ENCODE data around the gene CASZ1.

CASZ1 gene

DNA sequence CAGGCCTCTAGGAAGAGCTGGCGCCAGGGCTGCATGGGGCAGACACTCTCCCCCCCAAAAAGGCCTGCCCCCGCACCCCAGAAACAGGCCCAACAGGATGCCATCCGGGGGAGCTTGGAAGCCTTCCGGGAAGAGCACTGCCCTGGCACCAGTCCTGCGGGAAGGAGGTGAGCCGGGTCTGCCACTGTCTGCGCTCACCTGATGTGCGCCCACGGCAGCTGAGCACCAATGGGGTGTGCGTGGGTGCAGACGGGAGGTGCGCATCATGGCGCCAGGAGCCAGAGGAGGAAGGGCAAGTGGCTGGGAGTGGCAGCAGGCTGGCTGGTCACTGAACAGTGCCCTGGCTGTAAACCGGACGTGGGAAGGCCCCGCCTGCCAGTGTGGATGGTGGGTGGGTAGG, 73.6 kb downstream of the CASZ1 start:
- no peak overlapping the region for H3K9ac ChIP-seq (ENCODE audit: insufficient read length, low read depth)
- peaks cover 7% of the 10 kb centered on the region for H3K4me1 ChIP-seq (ENCODE audit: insufficient read depth, insufficient read length)
- H3K27me3 ChIP-seq (ENCODE audit: insufficient read depth, insufficient read length), result no peaks in the 10 kb centered on the region
- no peaks in the 10 kb centered on the region for H3K36me3 ChIP-seq (ENCODE audit: insufficient read depth, insufficient read length, low read length)
- no peaks in the 10 kb centered on the region for H3K9me3 ChIP-seq (ENCODE audit: insufficient read depth, low read length)
- no peak for DNase-seq (ENCODE audit: low read depth, low spot score)
- no peak overlapping the region for H3K4me3 ChIP-seq (ENCODE audit: insufficient read length, low read depth)
- TF ChIP-seq YY1 (IDR thresholded peaks at IDR 0.05; ENCODE audit: insufficient read depth, insufficient read length), result no peak
- no peak for TF ChIP-seq SUZ12 (IDR thresholded peaks at IDR 0.05; ENCODE audit: extremely low read depth, insufficient read depth, insufficient read length)
- no peak for TF ChIP-seq ZNF274 (IDR thresholded peaks at IDR 0.05; ENCODE audit: low read depth, low read length)

DNA sequence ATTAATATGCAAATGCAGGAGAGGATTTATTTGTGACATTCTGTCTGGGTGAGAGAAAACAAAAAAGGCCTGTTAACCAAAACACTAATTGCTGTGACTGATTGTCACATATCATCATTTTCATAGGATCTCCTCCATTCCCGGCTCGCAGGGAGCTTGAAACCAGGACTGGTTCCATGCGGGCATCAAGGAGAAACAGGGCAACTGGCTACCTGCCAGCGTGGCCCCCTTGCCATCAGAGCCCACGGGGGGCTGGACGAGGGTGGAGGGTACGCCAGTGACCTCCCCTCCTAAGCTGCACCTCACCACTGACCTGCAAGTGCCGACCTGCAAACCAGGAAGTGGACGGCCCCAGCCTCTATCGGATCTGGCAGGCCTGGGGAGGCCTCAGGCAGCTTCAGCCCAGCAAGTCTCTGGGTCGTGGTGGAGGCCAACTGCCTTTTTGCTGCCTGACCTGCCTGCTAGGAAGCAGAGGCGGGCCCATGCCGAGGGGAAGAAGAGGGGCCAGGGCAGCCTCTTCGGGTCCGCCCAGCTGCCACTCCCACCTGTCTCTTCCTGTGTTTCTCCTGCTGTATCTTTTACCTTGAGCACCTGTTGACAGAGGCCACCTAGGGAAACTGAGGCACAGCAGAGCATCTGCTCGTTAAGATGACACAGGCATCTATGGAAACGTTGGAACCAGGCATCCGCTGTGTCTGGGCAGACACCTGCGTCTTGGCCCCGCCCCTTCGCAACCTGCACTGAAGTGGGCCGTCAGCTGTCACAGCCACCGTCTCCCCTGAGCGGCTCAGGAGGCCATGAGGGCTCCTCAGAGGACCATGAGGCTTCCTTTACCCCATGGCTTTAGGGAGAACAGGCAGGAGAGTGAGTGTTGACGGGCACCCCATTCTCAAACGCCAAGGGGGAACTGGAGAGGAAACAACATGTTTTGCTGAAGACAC, 74.8 kb downstream of the CASZ1 start:
- Histone ChIP-seq H3K4me3 (ENCODE audit: insufficient read length, low read depth) (no peak overlapping the region), H3K9ac (ENCODE audit: insufficient read length, low read depth) (no peak overlapping the region), H3K9me3 (ENCODE audit: insufficient read depth, low read length) (no peaks in the 10 kb centered on the region), H3K36me3 (ENCODE audit: insufficient read depth, insufficient read length, low read length) (no peaks in the 10 kb centered on the region), H3K27me3 (ENCODE audit: insufficient read depth, insufficient read length) (no peaks in the 10 kb centered on the region), H3K4me1 (ENCODE audit: insufficient read depth, insufficient read length) (peaks cover 7% of the 10 kb centered on the region)
- DNase-seq (ENCODE audit: low read depth, low spot score), result no peak
- TF ChIP-seq SUZ12 (IDR thresholded peaks at IDR 0.05; ENCODE audit: extremely low read depth, insufficient read depth, insufficient read length), result no peak
- no peak for TF ChIP-seq ZNF274 (IDR thresholded peaks at IDR 0.05; ENCODE audit: low read depth, low read length)
- TF ChIP-seq YY1 (IDR thresholded peaks at IDR 0.05; ENCODE audit: insufficient read depth, insufficient read length), result no peak

DNA sequence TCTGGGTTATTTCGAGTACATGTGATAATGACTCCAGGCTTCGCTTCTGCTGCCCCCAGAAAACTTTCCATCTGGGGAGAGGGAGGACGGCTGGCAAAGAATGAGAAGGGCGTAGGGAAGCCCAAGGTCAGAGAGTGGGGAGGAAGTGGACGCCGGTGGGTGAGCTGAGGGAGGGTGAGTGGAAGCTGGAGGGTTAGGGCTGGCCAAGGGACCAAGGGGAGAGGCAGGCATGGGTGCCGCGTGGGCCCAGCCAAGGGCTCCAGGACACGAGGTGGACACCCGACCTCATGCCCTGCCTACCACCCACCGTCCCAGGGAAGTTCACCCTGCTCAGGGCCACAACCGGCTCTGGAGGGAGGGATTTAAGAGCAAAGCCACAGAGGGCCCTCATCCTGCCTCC, 75.8 kb downstream of the CASZ1 start:
- Histone ChIP-seq H3K4me1 (ENCODE audit: insufficient read depth, insufficient read length) (peaks cover 7% of the 10 kb centered on the region), H3K9me3 (ENCODE audit: insufficient read depth, low read length) (no peaks in the 10 kb centered on the region), H3K9ac (ENCODE audit: insufficient read length, low read depth) (no peak overlapping the region), H3K27me3 (ENCODE audit: insufficient read depth, insufficient read length) (no peaks in the 10 kb centered on the region), H3K4me3 (ENCODE audit: insufficient read length, low read depth) (no peak overlapping the region), H3K36me3 (ENCODE audit: insufficient read depth, insufficient read length, low read length) (no peaks in the 10 kb centered on the region)
- TF ChIP-seq YY1 (IDR thresholded peaks at IDR 0.05; ENCODE audit: insufficient read depth, insufficient read length), result no peak
- TF ChIP-seq ZNF274 (IDR thresholded peaks at IDR 0.05; ENCODE audit: low read depth, low read length), result no peak
- no peak for TF ChIP-seq SUZ12 (IDR thresholded peaks at IDR 0.05; ENCODE audit: extremely low read depth, insufficient read depth, insufficient read length)
- no peak for DNase-seq (ENCODE audit: low read depth, low spot score)

DNA sequence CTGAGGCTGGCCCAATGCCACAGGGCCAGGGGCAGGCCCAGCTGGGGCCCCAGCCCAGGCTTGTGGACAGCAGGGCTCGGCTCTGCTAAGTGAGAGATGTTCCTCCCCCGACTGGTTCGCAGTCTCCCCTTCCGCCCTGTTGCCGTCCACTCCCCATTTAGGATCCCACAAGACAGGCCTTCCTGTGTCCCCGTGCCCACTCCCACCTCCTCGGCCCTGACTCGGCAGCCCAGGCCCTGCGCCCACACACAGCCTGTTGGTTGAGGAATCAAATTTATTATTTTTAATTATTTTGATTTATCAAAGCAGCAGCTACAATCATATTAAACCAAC, 78.4 kb downstream of the CASZ1 start:
- peaks cover 13% of the 10 kb centered on the region for H3K4me1 ChIP-seq (ENCODE audit: insufficient read depth, insufficient read length)
- H3K9ac ChIP-seq (ENCODE audit: insufficient read length, low read depth), result no peak overlapping the region
- no peak overlapping the region for H3K4me3 ChIP-seq (ENCODE audit: insufficient read length, low read depth)
- TF ChIP-seq ZNF274 (IDR thresholded peaks at IDR 0.05; ENCODE audit: low read depth, low read length) (no peak), YY1 (IDR thresholded peaks at IDR 0.05; ENCODE audit: insufficient read depth, insufficient read length) (no peak), SUZ12 (IDR thresholded peaks at IDR 0.05; ENCODE audit: extremely low read depth, insufficient read depth, insufficient read length) (no peak)
- DNase-seq (ENCODE audit: low read depth, low spot score), result no peak
- no peaks in the 10 kb centered on the region for H3K36me3 ChIP-seq (ENCODE audit: insufficient read depth, insufficient read length, low read length)
- H3K27me3 ChIP-seq (ENCODE audit: insufficient read depth, insufficient read length), result no peaks in the 10 kb centered on the region
- H3K9me3 ChIP-seq (ENCODE audit: insufficient read depth, low read length), result no peaks in the 10 kb centered on the region

DNA sequence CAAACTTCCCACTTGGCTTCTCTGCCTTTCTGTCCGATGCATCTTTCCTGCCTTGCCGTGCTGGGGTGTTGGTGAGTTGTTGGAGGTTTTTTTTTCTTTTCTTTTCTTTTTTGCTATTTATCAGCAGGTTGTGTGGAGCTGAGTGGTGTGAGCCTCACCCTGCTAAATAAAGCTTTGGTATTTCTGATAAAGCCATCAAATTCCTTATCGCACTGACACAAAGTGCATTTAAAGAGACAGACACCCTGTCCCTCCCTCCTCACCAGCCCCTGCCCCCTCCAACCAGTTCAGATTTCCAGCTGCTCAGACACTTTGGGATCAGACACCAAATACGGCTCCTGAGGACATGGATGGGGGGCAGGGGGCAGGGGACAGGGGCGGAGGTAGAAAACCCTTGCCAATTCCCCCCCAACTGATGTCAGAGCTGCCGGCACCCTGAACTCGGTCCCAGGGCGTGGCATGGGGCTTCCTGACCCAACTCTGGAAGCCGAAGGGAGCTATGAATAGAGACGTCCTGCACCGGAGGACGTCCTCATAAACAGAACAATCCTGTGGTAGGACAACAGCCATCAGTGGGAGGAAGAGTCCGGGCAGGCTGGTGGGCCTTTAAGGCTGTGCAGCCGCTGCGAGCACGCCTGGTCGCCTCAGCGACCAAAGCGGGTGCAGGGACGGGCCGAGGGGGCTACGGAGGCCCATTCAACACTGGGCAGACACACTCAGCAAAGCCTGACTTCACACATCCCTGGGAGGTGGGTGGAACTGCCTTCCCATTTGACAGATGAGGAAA, 79.0 kb downstream of the CASZ1 start:
- H3K9ac ChIP-seq (ENCODE audit: insufficient read length, low read depth), result no peak overlapping the region
- H3K4me1 ChIP-seq (ENCODE audit: insufficient read depth, insufficient read length), result peaks cover 13% of the 10 kb centered on the region
- no peak overlapping the region for H3K4me3 ChIP-seq (ENCODE audit: insufficient read length, low read depth)
- no peak for DNase-seq (ENCODE audit: low read depth, low spot score)
- no peaks in the 10 kb centered on the region for H3K9me3 ChIP-seq (ENCODE audit: insufficient read depth, low read length)
- H3K36me3 ChIP-seq (ENCODE audit: insufficient read depth, insufficient read length, low read length), result no peaks in the 10 kb centered on the region
- H3K27me3 ChIP-seq (ENCODE audit: insufficient read depth, insufficient read length), result no peaks in the 10 kb centered on the region
- TF ChIP-seq YY1 (IDR thresholded peaks at IDR 0.05; ENCODE audit: insufficient read depth, insufficient read length) (no peak), ZNF274 (IDR thresholded peaks at IDR 0.05; ENCODE audit: low read depth, low read length) (no peak), SUZ12 (IDR thresholded peaks at IDR 0.05; ENCODE audit: extremely low read depth, insufficient read depth, insufficient read length) (no peak)

DNA sequence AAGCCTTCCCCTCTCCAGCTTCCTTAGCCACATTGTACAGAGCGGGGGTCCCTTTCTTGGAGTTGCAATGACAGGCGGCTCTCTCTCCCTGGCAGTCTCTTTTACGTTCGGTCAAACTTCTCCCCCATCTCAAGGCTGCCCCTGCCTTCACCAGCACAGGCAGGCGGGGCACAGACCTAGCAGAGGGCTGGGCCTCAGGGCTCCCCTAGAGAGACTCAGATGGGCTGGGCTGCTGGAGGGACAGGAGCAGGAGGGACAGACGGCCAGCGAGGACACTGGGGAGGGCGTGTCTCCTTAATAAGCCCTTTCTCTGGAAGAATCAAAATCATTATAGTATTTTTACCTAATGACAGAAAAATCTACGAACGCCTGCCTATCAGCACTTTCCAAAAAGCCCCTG, 79.6 kb downstream of the CASZ1 start:
- no peak overlapping the region for H3K4me3 ChIP-seq (ENCODE audit: insufficient read length, low read depth)

More for the DNA sequence above, 79.6 kb downstream of the CASZ1 start:
- Histone ChIP-seq H3K4me1 (ENCODE audit: insufficient read depth, insufficient read length) (peaks cover 12% of the 10 kb centered on the region), H3K9me3 (ENCODE audit: insufficient read depth, low read length) (no peaks in the 10 kb centered on the region), H3K36me3 (ENCODE audit: insufficient read depth, insufficient read length, low read length) (no peaks in the 10 kb centered on the region), H3K9ac (ENCODE audit: insufficient read length, low read depth) (peak overlapping the region; percentile 21), H3K27me3 (ENCODE audit: insufficient read depth, insufficient read length) (no peaks in the 10 kb centered on the region)
- no peak for DNase-seq (ENCODE audit: low read depth, low spot score)
- TF ChIP-seq SUZ12 (IDR thresholded peaks at IDR 0.05; ENCODE audit: extremely low read depth, insufficient read depth, insufficient read length) (no peak), ZNF274 (IDR thresholded peaks at IDR 0.05; ENCODE audit: low read depth, low read length) (no peak), YY1 (IDR thresholded peaks at IDR 0.05; ENCODE audit: insufficient read depth, insufficient read length) (no peak)
